SK-N-SH treated with all-trans-retinoic acid at 6 μM for 48 hours (cell line): ENCODE results near the gene RB1.

Experiments
- ATAC-seq: fragments of 200-7000 bp; cut with Tn5 transposase; 3 replicates; pipeline ENCODE4 v1.9.1; 2020; ENCODE audit warnings: mild to moderate bottlenecking, moderate library complexity
- ARNTL ChIP-seq: fragments of 450-650 bp; formaldehyde crosslinking; IDR thresholded peaks from 2 replicates; pipeline ENCODE4 v1.5.0; 2020; ENCODE audit warnings: low read depth, mild to moderate bottlenecking, moderate library complexity, borderline replicate concordance
- BACH2 ChIP-seq: fragments of 250-450 bp; sonication (Bioruptor Pico); IDR thresholded peaks from 2 replicates; pipeline ENCODE4 v1.9.0; 2021; ENCODE audit warnings: mild to moderate bottlenecking, borderline replicate concordance
- CSDC2 ChIP-seq: fragments of 250-450 bp; sonication (Bioruptor Pico); IDR thresholded peaks from 2 replicates; pipeline ENCODE4 v1.5.0; 2020; ENCODE audit warnings: mild to moderate bottlenecking, moderate library complexity
- CSRNP3 ChIP-seq: fragments of 250-450 bp; sonication (Bioruptor Pico); IDR thresholded peaks from 2 replicates; pipeline ENCODE4 v1.5.1; 2021; ENCODE audit warnings: mild to moderate bottlenecking, moderate library complexity
- GLIS3 ChIP-seq: fragments of 250-450 bp; sonication (Bioruptor Pico); IDR thresholded peaks from 2 replicates; pipeline ENCODE4 v1.5.0; 2020; ENCODE audit warnings: mild to moderate bottlenecking, moderate library complexity
- OSR1 ChIP-seq: fragments of 250-450 bp; sonication (Bioruptor Pico); IDR thresholded peaks from 2 replicates; pipeline ENCODE4 v1.8.0; 2022; ENCODE audit warnings: moderate library complexity, mild to moderate bottlenecking, inconsistent platforms
- PATZ1 ChIP-seq: fragments of 250-450 bp; sonication (Bioruptor Pico); IDR thresholded peaks from 2 replicates; pipeline ENCODE4 v1.8.0; 2020; ENCODE audit warnings: mild to moderate bottlenecking, moderate library complexity, borderline replicate concordance
- POU6F1 ChIP-seq: fragments of 250-450 bp; sonication (Bioruptor Pico); IDR thresholded peaks from 2 replicates; pipeline ENCODE4 v1.8.0; 2021; ENCODE audit warnings: low read depth, mild to moderate bottlenecking, moderate library complexity, borderline replicate concordance
- PPARA ChIP-seq: fragments of 250-450 bp; sonication (Bioruptor Pico); IDR thresholded peaks from 2 replicates; pipeline ENCODE4 v1.5.0; 2020; ENCODE audit warnings: mild to moderate bottlenecking, borderline replicate concordance
- RARB ChIP-seq: fragments of 250-450 bp; sonication (Bioruptor Pico); IDR thresholded peaks from 2 replicates; pipeline ENCODE4 v1.8.0; 2021; ENCODE audit warnings: mild to moderate bottlenecking, moderate library complexity
- SNAI2 ChIP-seq: fragments of 250-450 bp; sonication (Bioruptor Pico); IDR thresholded peaks from 2 replicates; pipeline ENCODE4 v1.5.0; 2020; ENCODE audit warnings: mild to moderate bottlenecking, moderate library complexity
- TCF4 ChIP-seq: fragments of 250-450 bp; sonication (Bioruptor Pico); IDR thresholded peaks from 2 replicates; pipeline ENCODE4 v1.8.0; 2021; ENCODE audit warnings: mild to moderate bottlenecking, moderate library complexity, borderline replicate concordance
- TOX ChIP-seq: fragments of 250-450 bp; sonication (Bioruptor Pico); IDR thresholded peaks from 2 replicates; pipeline ENCODE4 v1.8.0; 2021; ENCODE audit warnings: mild to moderate bottlenecking, moderate library complexity, borderline replicate concordance
- TSHZ2 ChIP-seq: fragments of 250-450 bp; sonication (Bioruptor Pico); IDR thresholded peaks from 2 replicates; pipeline ENCODE4 v1.5.0; 2020; ENCODE audit warnings: mild to moderate bottlenecking, moderate library complexity
- ZC3H10 ChIP-seq: fragments of 250-450 bp; sonication (Bioruptor Pico); IDR thresholded peaks from 2 replicates; pipeline ENCODE4 v1.5.1; 2021; ENCODE audit warnings: mild to moderate bottlenecking, moderate library complexity
- ZFP3 ChIP-seq: fragments of 250-450 bp; sonication (Bioruptor Pico); IDR thresholded peaks from 2 replicates; pipeline ENCODE4 v1.5.0; 2020; ENCODE audit warnings: mild to moderate bottlenecking, moderate library complexity
- ZFP30 ChIP-seq: fragments of 450-650 bp; formaldehyde crosslinking; IDR thresholded peaks from 2 replicates; pipeline ENCODE4 v1.5.0; 2022; ENCODE audit warnings: mild to moderate bottlenecking, moderate library complexity
- ZNF565 ChIP-seq: fragments of 450-650 bp; formaldehyde crosslinking; conservative IDR thresholded peaks from 2 replicates; pipeline ENCODE4 v1.5.0; 2020; ENCODE audit warnings: low read depth, mild to moderate bottlenecking, moderate library complexity
- ZNF70 ChIP-seq: fragments of 450-650 bp; formaldehyde crosslinking; IDR thresholded peaks from 2 replicates; pipeline ENCODE4 v1.5.0; 2020; ENCODE audit warnings: mild to moderate bottlenecking, moderate library complexity
- ZNF8 ChIP-seq: fragments of 450-650 bp; formaldehyde crosslinking; IDR thresholded peaks from 2 replicates; pipeline ENCODE4 v1.5.0; 2020; ENCODE audit warnings: mild to moderate bottlenecking, moderate library complexity

RB1 gene

GRCh38 chr13:48344264-48344663, 40.7 kb downstream of the RB1 start:
- ATAC-seq: no peak
- TF ChIP-seq TSHZ2 (CRISPR knock-in tag) (no peak), PPARA (CRISPR knock-in tag) (no peak), CSDC2 (CRISPR knock-in tag) (no peak), GLIS3 (CRISPR knock-in tag) (no peak), SNAI2 (CRISPR knock-in tag) (no peak), ZNF8 (CRISPR knock-in tag) (no peak), OSR1 (CRISPR knock-in tag) (no peak), ZNF70 (CRISPR knock-in tag) (no peak), RARB (CRISPR knock-in tag) (no peak), ZC3H10 (CRISPR knock-in tag) (no peak)

GRCh38 chr13:48346583-48346982, 43.0 kb downstream of the RB1 start:
- ATAC-seq: no peak
- TF ChIP-seq PATZ1 (no peak), PPARA (CRISPR knock-in tag) (no peak), ZFP3 (no peak), CSRNP3 (CRISPR knock-in tag) (no peak), ZNF565 (CRISPR knock-in tag) (no peak), BACH2 (CRISPR knock-in tag) (no peak), RARB (CRISPR knock-in tag) (no peak), POU6F1 (CRISPR knock-in tag) (no peak)

GRCh38 chr13:48349525-48349924, 46.0 kb downstream of the RB1 start:
- ATAC-seq: no peak
- TF ChIP-seq SNAI2 (CRISPR knock-in tag) (no peak), ARNTL (CRISPR knock-in tag) (no peak), ZFP30 (CRISPR knock-in tag) (no peak), TOX (CRISPR knock-in tag) (no peak), TCF4 (CRISPR knock-in tag) (no peak), OSR1 (CRISPR knock-in tag) (no peak), PATZ1 (no peak), BACH2 (CRISPR knock-in tag) (no peak), GLIS3 (CRISPR knock-in tag) (no peak), PPARA (CRISPR knock-in tag) (no peak)
